ENCODE data around the gene FSTL4.

The FSTL4 gene

GRCh38 chr5:133251296-133252132 is 360.8 kb downstream of the FSTL4 start:
- peak; percentile 29 for DNase-seq

GRCh38 chr5:133250527-133250926 is 361.8 kb downstream of the FSTL4 start:
- DNase-seq, result no peak

- DNase-seq, result no peak
Observed at GRCh38 chr5:133249593-133249992, 362.7 kb downstream of the FSTL4 start.

GRCh38 chr5:133247881-133248624 is 364.3 kb downstream of the FSTL4 start:
- no peak for DNase-seq

- DNase-seq, result no peak
Observed at GRCh38 chr5:133247151-133247709, 365.1 kb downstream of the FSTL4 start.

GRCh38 chr5:133246376-133247150 is 365.8 kb downstream of the FSTL4 start:
- no peak for DNase-seq

- no peak for DNase-seq
Observed at GRCh38 chr5:133246053-133246370, 366.3 kb downstream of the FSTL4 start.

- no peak for DNase-seq
Observed at GRCh38 chr5:133245191-133246052, 366.9 kb downstream of the FSTL4 start.

GRCh38 chr5:133244242-133244641 is 368.1 kb downstream of the FSTL4 start:
- DNase-seq, result no peak

- no peak for DNase-seq
Observed at GRCh38 chr5:133243196-133243595, 369.1 kb downstream of the FSTL4 start.

GRCh38 chr5:133242221-133242835 is 370.0 kb downstream of the FSTL4 start:
- DNase-seq, result no peak

- no peak for DNase-seq
Observed at GRCh38 chr5:133241179-133242092, 370.9 kb downstream of the FSTL4 start.

- DNase-seq, result no peak
Observed at GRCh38 chr5:133240425-133241091, 371.8 kb downstream of the FSTL4 start.

GRCh38 chr5:133238426-133239205 is 373.7 kb downstream of the FSTL4 start:
- DNase-seq, result no peak

- no peak for DNase-seq
Observed at GRCh38 chr5:133236976-133237375, 375.4 kb downstream of the FSTL4 start.

- DNase-seq, result no peak
Observed at GRCh38 chr5:133236541-133236951, 375.8 kb downstream of the FSTL4 start.

- no peak for DNase-seq
Observed at GRCh38 chr5:133235696-133236426, 376.5 kb downstream of the FSTL4 start.

GRCh38 chr5:133234911-133235310 is 377.4 kb downstream of the FSTL4 start:
- no peak for DNase-seq
